HTERT RPE-1 (cell line): Measurements from ENCODE around the gene R3HDM2.

Experiments used
- in situ Hi-C: fragments of 300-500 bp; cut with MboI; formaldehyde crosslinking; loops from 4 replicates; pipeline ENCODE4 v1.14.3; 2020; ENCODE audit warnings: low sequenced_read_pairs

R3HDM2 gene

GRCh38 chr12:57220770-57221168 is 210.1 kb downstream of the R3HDM2 start:
- in situ Hi-C loops, result no loop called here

GRCh38 chr12:57219993-57220754 is 210.7 kb downstream of the R3HDM2 start:
- in situ Hi-C loops, result no loop called here

DNA sequence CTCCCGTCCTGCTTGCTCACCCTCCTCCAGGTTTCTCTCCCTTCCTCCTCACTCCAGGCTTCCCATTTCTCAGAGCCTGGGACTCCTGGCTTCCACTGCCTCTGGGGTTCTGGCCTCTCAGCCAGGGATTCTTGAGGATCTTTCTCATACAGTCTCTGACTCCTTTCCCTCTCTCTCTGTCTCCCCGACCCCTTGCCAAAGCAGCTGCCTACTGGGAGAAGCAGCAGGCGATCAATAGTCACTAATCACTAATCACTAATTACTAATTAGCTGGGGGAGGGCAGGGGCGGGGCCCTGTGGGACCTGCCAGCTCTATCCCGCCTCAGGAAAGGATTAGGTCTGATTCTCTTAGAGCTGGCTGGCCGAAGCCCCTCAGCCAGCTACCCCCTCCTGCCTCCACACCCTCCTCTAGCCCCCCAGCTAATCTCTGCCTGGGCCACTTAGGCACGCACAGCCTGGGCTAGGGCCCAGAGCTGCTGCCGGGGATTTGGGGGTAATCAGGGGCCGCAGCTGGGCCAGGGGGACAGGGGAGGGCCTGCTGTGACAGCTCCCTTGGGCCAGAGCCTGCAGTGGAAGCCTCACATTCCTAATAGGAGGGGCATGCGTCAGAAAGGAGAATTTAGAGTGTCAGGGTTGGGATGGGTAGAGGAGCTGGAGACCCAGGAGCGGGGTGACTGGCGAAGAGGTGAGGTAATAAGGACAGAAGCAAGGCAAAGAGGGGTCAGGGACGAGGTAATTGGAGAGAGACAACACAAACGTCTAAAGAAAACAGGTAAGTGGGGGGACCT is 211.4 kb downstream of the R3HDM2 start:
- in situ Hi-C loops, result no loop called here

DNA sequence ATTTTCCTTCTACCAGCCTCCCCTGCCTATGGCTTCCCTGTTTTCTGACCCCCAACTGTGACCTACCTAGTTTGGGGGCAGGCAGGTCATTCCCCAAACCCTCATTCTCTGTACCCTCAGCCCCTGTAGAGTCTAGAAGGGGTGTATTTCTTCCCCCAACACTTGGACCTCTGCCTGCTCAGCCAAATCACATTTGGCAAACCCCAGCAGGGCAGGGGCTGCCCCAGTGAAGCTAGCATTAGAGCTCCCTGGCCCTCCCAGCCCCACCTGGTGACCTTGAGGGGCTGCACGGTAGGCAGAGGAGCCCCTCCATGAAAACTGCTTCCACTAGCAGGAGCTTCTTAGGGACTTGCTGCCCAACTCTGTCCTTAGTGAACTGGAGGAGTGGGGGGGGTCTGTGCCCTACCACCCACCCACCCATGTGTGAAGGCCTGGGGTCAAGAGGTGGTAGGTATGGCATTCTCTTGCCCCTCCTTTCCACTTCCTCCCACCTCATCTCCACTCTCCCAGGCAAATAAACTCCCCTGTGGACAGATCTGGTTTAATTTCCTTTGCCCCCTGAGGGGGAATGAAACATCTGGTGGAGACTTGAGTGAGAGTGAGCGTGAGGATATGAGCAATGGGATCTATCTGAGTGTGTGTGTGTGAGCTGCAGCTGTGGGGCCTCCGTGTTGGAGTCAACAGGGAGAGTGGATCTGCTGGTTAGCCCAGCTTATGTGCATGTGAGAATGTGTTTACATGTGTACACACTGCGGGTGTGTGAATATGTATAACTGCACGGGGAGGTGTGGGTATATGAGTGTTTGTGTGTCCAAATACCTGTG is 212.6 kb downstream of the R3HDM2 start:
- in situ Hi-C loops, result no loop called here

GRCh38 chr12:57216921-57217879 is 213.6 kb downstream of the R3HDM2 start:
- in situ Hi-C loops, result no loop called here

- in situ Hi-C loops, result no loop called here
These were observed 214.6 kb downstream of the R3HDM2 start, which contains the start of gene NXPH4 for GRCh38 chr12:57216014-57216911. Gene NXPH4, plus strand, starts transcription at chr12:57216794. Its CDS starts 176 bp downstream, at chr12:57216970.

DNA sequence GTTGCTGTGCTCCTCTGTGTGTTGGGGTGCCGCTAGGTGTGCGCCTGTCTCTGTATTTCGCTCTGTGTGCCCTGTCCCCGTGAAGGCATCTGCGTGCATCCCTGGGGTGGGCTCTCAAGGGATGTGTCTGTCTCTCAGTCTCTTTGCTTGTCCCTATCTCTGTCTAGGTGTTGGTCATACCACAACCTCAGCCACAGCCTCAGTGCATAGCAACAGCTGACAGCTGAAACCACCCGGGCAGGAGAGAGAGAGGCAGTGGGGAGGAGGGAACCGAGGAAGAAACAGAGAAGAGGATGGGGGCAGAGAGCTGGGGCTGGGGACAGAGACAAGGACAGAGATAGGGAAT is 215.2 kb downstream of the R3HDM2 start:
- in situ Hi-C loops, result no loop called here

GRCh38 chr12:57215065-57215464 is 215.8 kb downstream of the R3HDM2 start:
- in situ Hi-C loops, result no loop called here

DNA sequence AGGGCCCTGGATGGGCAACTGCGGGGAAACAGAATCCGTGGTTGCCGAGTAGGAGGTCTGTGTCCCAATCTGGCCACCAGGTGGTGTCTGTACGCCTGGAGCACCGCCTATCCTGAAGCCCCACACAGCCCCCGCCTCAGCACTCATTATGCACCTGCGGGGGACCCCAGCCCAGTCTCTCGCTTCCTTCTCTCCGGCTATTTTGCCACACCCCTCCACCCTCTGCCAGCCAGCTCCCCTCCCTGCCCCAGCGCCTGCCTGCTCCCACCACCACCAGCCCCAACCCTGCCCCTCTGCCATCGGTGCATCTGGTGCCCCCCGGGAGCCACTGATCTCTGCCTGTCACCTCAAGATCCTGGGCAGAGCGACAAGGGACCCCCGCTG is 216.5 kb downstream of the R3HDM2 start:
- in situ Hi-C loops, result no loop called here

- in situ Hi-C loops, result no loop called here
These were observed 217.0 kb downstream of the R3HDM2 start for GRCh38 chr12:57213763-57214397.

- in situ Hi-C loops, result no loop called here
These were observed 217.7 kb downstream of the R3HDM2 start for GRCh38 chr12:57213058-57213715.

DNA sequence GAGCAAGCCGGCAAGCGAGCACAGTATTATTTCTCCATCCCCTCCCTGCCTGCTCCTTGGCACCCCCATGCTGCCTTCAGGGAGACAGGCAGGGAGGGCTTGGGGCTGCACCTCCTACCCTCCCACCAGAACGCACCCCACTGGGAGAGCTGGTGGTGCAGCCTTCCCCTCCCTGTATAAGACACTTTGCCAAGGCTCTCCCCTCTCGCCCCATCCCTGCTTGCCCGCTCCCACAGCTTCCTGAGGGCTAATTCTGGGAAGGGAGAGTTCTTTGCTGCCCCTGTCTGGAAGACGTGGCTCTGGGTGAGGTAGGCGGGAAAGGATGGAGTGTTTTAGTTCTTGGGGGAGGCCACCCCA is 218.2 kb downstream of the R3HDM2 start:
- in situ Hi-C loops, result no loop called here

GRCh38 chr12:57211791-57212700 is 218.8 kb downstream of the R3HDM2 start:
- in situ Hi-C loops, result no loop called here

DNA sequence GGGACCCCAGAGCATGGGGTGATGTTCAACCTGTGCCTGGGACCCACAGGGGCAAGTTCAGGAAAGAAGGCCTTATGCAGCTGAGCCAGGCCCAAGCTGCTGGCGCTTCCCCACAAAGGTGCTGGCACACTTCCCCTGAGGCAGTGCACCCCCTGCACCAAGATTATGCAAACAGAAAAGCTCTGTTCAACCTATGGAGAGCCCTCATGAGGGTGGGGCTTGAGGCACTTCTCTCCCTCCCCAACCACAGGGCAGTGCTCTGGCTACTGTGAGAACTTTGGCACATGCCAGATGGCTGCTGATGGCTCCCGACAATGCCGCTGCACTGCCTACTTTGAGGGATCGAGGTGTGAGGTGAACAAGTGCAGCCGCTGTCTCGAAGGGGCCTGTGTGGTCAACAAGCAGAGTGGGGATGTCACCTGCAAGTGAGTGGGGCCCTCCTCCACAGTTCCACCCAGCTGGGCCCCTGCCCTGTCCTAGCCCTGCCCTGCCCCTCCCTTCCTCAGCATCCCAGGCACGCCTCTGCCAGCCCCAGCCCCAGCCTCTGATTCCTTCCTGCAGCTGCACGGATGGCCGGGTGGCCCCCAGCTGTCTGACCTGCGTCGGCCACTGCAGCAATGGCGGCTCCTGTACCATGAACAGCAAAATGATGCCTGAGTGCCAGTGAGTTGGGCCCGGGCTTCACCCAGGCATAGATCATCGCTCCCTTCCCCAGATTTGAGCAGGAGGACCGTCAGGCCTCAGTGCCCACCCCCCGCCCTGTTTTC is 219.7 kb downstream of the R3HDM2 start:
- in situ Hi-C loops, result no loop called here

DNA sequence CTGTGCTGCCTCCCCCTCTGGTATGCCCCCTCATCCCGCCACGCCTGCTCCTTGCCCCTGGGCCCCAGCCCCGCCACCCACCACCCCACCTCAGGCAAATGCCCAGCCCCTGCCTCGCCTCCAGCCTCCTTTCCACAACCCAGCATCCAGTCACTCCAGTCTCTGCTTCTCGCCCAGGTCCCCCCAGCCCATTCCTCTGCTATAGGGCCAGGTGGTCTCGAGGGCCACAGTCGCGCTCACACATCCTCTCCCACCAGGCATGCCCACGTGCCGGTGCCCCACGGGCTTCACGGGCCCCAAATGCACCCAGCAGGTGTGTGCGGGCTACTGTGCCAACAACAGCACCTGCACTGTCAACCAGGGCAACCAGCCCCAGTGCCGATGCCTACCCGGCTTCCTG is 220.4 kb downstream of the R3HDM2 start:
- in situ Hi-C loops, result no loop called here

DNA sequence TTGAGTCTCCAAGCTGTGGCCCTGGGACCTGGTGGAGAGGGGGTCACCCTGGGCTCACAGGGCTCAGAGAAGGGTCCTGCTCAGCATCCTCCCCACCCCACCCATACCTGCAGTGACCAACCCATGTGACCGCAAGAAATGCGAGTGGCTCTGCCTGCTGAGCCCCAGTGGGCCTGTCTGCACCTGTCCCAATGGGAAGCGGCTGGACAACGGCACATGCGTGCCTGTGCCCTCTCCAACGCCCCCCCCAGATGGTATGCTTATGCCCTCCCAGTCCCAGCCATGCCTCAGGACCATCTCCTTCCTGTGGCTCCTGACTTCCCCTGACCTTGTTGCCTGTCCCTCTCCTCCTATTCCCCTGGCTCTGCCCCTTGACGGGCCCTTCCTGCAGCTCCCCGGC is 220.9 kb downstream of the R3HDM2 start:
- in situ Hi-C loops, result no loop called here
